Stimulated activated naive CD8-positive, alpha-beta T cell treated with anti-CD3 and anti-CD28 coated beads, Interleukin-15, Interleukin-2, amounts not matched to agents 100 U/mL and 50 U/mL, for 24 hours (primary cell): ENCODE results near the gene CLTC.

Experiments
- ATAC-seq: fragments of 150-1000 bp; cut with Tn5 transposase; one replicate; pipeline ENCODE4 v1.10.0; 2021
- DNase-seq: peaks from one replicate; pipeline ENCODE4 v3.0.0; 2021

CLTC gene

DNA sequence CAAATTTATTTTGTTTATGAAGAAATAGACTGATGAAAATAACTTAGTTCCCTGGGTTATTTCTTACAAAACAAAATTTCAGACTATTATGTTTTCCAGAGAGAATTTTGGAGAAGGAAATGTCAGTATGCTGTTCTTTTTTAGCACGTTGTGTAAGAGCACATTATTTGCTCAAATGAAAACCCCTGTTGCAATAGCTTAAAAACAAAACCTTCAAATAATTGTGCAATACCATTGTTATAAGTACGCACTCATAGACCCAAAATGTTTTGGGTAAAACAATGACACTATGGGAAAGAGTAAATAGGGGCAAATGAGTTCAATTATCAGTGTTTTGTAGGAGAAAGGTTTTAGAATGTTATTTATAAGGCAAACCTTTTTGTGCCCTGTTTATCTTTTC is 106.0 kb downstream of the CLTC start:
- DNase-seq = no peak
- no peak for ATAC-seq

DNA sequence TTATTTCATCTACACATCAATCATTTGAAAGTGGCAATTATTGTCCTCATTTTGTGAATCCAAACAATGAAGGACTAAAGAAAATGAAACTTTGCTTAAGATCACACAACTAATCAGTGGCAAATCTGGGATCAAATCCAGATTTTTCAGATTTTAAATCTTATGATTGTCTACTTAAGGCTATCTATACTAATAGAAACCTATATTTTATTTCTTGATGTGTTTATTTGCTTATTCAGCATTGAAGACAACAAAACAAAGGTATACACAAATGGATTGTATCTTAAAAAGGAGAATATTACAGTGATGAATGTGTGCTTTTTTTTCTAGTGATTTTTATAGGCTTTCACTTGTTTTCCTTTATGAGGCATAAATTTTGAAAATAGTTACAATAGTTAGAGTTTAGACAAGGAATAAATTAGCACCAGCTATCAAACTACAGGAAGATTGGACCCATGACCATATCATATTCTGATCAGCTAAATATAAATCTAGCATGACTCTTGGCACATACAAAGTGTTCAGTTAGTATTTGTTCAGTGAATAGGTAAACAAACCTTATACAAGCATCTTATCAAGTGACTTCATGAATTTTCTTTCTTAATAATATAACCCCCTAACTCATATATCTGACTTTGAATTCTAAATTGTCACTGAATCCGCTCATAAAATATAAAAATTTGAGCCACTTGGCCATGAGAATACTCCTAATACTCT is 108.3 kb downstream of the CLTC start:
- no peak for ATAC-seq
- no peak for DNase-seq

DNA sequence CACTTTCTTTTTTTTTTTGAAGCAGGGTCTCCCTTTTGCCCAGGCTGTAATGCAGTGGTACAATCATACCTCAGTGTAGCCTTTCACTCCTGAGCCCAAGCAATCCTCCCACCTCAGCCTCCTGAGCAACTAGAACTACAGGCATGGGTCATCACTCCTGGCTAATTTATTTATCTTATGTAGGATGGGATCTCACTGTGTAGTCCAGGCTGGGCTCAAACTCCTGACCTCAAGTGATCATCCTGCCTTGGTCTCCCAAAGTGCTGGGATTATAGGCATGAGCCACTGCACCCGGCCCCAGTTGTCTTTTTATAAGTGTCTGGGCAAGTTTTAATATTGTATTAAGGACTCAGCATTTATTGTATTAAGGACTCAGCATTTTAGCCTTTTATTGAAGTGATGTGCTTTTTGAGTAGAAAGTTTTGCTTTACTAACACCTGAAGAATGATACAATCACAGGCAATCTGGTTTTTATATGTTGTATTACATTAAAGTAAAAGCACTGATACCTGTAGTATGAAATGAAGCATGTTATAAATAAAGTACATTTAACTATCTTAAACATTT is 110.7 kb downstream of the CLTC start:
- DNase-seq (no peak), ATAC-seq (no peak)

DNA sequence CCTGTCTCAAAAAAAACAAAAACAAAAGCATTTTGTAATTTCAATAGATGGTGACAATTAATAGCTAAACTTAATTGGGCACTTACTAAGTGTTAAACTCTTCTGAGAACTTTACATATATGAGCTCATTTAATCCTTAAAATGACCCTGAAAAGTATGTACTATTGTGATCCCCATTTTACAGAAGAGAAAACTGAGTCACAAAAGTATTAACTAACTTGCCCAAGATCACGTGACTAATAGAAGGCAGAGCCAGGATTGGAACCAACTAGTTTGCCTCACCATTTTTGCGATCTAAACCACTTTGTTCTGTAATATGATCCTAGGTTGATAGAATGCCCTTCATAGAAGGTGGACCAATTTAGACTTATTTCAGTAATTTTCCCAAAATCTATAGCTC is 114.0 kb downstream of the CLTC start:
- DNase-seq = no peak
- ATAC-seq = no peak

- ATAC-seq = no peak
- DNase-seq = no peak
Observed at GRCh38 chr17:59734226-59734625, 114.5 kb downstream of the CLTC start.

GRCh38 chr17:59737324-59737723 is 117.6 kb downstream of the CLTC start:
- no peak for ATAC-seq
- no peak for DNase-seq

DNA sequence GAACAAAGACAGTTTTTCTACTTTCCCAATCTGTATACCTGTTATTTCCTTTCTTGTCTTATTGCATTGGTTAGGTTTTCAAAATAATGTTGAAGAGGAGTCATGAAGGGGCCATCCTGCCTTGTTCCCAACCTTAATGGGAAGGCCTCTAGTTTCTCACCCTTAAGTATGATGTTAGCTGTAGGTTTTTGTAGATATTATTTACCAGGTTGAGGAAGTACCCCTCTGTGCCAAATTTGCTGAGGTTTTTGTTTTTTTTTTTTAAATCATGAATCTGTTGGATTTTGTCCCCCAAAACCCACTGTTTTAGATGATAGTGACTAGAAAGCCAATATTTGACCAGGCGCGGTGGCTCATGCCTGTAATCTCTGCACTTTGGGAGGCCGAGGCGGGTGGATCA is 124.1 kb downstream of the CLTC start:
- ATAC-seq (no peak), DNase-seq (no peak)

- DNase-seq = no peak
Observed at GRCh38 chr17:59745040-59745439, 125.3 kb downstream of the CLTC start.

More at GRCh38 chr17:59745040-59745439, 125.3 kb downstream of the CLTC start:
- ATAC-seq = no peak
